ENCODE data around the gene SMYD2.

The SMYD2 gene

GRCh38 chr1:214306269-214306668, 25.3 kb downstream of the SMYD2 start:
- DNase-seq (no peak), ATAC-seq (ENCODE audit: insufficient read depth, low read depth) (no peak)
- H3K9me3 ChIP-seq (ENCODE audit: insufficient read depth, low read length, severe bottlenecking), result no peaks in the 10 kb centered on the region
- peaks cover 7% of the 10 kb centered on the region for H3K36me3 ChIP-seq (ENCODE audit: insufficient read depth, low read length)
- no peak overlapping the region for H3K4me3 ChIP-seq (ENCODE audit: low read depth in 1 of 2, low read length in 2 of 2)
- no peak overlapping the region for H3K4me2 ChIP-seq (ENCODE audit: insufficient read depth, low read length)
- no peak overlapping the region for H3K27ac ChIP-seq (ENCODE audit: low read length)
- peaks cover 34% of the 10 kb centered on the region; the same call in 1 of the 2 replicates for H4K20me1 ChIP-seq (ENCODE audit: insufficient read depth, low read length)
- H3K4me1 ChIP-seq (ENCODE audit: insufficient read depth, low read length), result peaks cover 14% of the 10 kb centered on the region
- no peak overlapping the region for H3K9ac ChIP-seq (ENCODE audit: low read depth, low read length)
- H2AFZ ChIP-seq (ENCODE audit: low read depth, low read length), result no peak overlapping the region
- TF ChIP-seq EZH2 (IDR thresholded peaks at IDR 0.05; ENCODE audit: borderline replicate concordance, low read depth, low read length, severe bottlenecking), result no peak
- TF ChIP-seq, protein P1, sequence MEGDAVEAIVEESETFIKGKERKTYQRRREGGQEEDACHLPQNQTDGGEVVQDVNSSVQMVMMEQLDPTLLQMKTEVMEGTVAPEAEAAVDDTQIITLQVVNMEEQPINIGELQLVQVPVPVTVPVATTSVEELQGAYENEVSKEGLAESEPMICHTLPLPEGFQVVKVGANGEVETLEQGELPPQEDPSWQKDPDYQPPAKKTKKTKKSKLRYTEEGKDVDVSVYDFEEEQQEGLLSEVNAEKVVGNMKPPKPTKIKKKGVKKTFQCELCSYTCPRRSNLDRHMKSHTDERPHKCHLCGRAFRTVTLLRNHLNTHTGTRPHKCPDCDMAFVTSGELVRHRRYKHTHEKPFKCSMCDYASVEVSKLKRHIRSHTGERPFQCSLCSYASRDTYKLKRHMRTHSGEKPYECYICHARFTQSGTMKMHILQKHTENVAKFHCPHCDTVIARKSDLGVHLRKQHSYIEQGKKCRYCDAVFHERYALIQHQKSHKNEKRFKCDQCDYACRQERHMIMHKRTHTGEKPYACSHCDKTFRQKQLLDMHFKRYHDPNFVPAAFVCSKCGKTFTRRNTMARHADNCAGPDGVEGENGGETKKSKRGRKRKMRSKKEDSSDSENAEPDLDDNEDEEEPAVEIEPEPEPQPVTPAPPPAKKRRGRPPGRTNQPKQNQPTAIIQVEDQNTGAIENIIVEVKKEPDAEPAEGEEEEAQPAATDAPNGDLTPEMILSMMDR (IDR thresholded peaks at IDR 0.05; ENCODE audit: borderline replicate concordance, extremely low read depth, low read length, poor library complexity, severe bottlenecking), result no peak
- no peaks in the 10 kb centered on the region for H3K27me3 ChIP-seq (ENCODE audit: insufficient read depth, low read length, poor library complexity)
- H3K79me2 ChIP-seq (ENCODE audit: insufficient read depth, low read length), result peaks cover 32% of the 10 kb centered on the region

DNA sequence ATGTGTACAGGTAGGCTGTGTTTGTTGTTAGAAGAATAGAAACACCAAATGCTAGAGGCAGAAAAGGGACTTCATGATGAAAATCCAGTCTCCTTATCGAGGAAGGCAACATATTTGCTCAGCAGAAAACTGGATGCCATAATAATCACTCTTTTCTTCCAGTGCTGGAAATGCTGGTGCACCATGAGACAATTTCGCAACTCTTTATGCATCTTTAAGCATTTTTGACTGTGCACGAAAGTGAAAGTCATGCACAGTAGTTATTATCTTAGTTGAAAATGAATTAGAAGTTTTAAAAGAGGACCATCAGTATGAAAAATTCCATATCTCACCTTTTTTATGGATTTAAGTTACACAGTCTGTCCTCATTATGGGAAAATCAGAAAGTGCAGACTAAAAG, 29.1 kb downstream of the SMYD2 start:
- H3K79me2 ChIP-seq (ENCODE audit: insufficient read depth, low read length), result peaks cover 22% of the 10 kb centered on the region
- H3K9me3 ChIP-seq (ENCODE audit: insufficient read depth, low read length, severe bottlenecking), result no peaks in the 10 kb centered on the region
- H3K27me3 ChIP-seq (ENCODE audit: insufficient read depth, low read length, poor library complexity), result no peaks in the 10 kb centered on the region
- TF ChIP-seq, protein P1 (IDR thresholded peaks at IDR 0.05; ENCODE audit: borderline replicate concordance, extremely low read depth, low read length, poor library complexity, severe bottlenecking), result no peak
- TF ChIP-seq EZH2 (IDR thresholded peaks at IDR 0.05; ENCODE audit: borderline replicate concordance, low read depth, low read length, severe bottlenecking), result no peak
- H2AFZ ChIP-seq (ENCODE audit: low read depth, low read length), result no peak overlapping the region
- no peak overlapping the region for H3K27ac ChIP-seq (ENCODE audit: low read length)
- H3K4me3 ChIP-seq (ENCODE audit: low read depth in 1 of 2, low read length in 2 of 2), result no peak overlapping the region
- DNase-seq (no peak), ATAC-seq (ENCODE audit: insufficient read depth, low read depth) (no peak)
- no peak overlapping the region for H3K4me2 ChIP-seq (ENCODE audit: insufficient read depth, low read length)
- H3K4me1 ChIP-seq (ENCODE audit: insufficient read depth, low read length), result peaks cover 14% of the 10 kb centered on the region
- H3K36me3 ChIP-seq (ENCODE audit: insufficient read depth, low read length), result peaks cover 5% of the 10 kb centered on the region
- H3K9ac ChIP-seq (ENCODE audit: low read depth, low read length), result no peak overlapping the region
- H4K20me1 ChIP-seq (ENCODE audit: insufficient read depth, low read length), result peaks cover 22% of the 10 kb centered on the region; the same call in 1 of the 2 replicates

- H3K4me3 ChIP-seq (ENCODE audit: low read depth in 1 of 2, low read length in 2 of 2), result no peak overlapping the region
- no peak for TF ChIP-seq EZH2 (IDR thresholded peaks at IDR 0.05; ENCODE audit: borderline replicate concordance, low read depth, low read length, severe bottlenecking)
- TF ChIP-seq, protein P1 (IDR thresholded peaks at IDR 0.05; ENCODE audit: borderline replicate concordance, extremely low read depth, low read length, poor library complexity, severe bottlenecking), result no peak
- no peak overlapping the region for H2AFZ ChIP-seq (ENCODE audit: low read depth, low read length)
- H4K20me1 ChIP-seq (ENCODE audit: insufficient read depth, low read length), result peaks cover 15% of the 10 kb centered on the region; the same call in 1 of the 2 replicates
- H3K9ac ChIP-seq (ENCODE audit: low read depth, low read length), result no peak overlapping the region
- ATAC-seq (ENCODE audit: insufficient read depth, low read depth), result peak; percentile 70
- no peak for DNase-seq
- no peak overlapping the region; the same call in 1 of the 2 replicates for H3K4me2 ChIP-seq (ENCODE audit: insufficient read depth, low read length)
- peaks cover 14% of the 10 kb centered on the region for H3K4me1 ChIP-seq (ENCODE audit: insufficient read depth, low read length)
- peaks cover 18% of the 10 kb centered on the region for H3K79me2 ChIP-seq (ENCODE audit: insufficient read depth, low read length)
- no peaks in the 10 kb centered on the region for H3K27me3 ChIP-seq (ENCODE audit: insufficient read depth, low read length, poor library complexity)
- no peak overlapping the region for H3K27ac ChIP-seq (ENCODE audit: low read length)
- H3K9me3 ChIP-seq (ENCODE audit: insufficient read depth, low read length, severe bottlenecking), result no peaks in the 10 kb centered on the region
- peaks cover 11% of the 10 kb centered on the region for H3K36me3 ChIP-seq (ENCODE audit: insufficient read depth, low read length)
Measured at GRCh38 chr1:214310777-214311690, 30.1 kb downstream of the SMYD2 start.

All from DND-41 (cell line).